OCI-LY1 (cell line): ENCODE results near the gene IMMT.

Experiments
- H2AFZ ChIP-seq: fragments of 200-600 bp; sonication (generic), shearing (Covaris generic); 2 replicates; pipeline ENCODE4 v1.6.0; 2014; ENCODE audit warnings: antibody characterized with exemption, mild to moderate bottlenecking, low read length
- H3F3A ChIP-seq: fragments of 200-600 bp; sonication (generic), shearing (Covaris generic); 2 replicates; pipeline ENCODE4 v1.6.0; 2014; ENCODE audit warnings: mild to moderate bottlenecking, antibody characterized with exemption, low read length, moderate library complexity; ENCODE audit not compliant: insufficient read depth
- H3K27ac ChIP-seq: fragments of 200-600 bp; sonication (generic); 2 replicates; pipeline ENCODE4 v1.5.1; 2014; ENCODE audit warnings: low read length, mixed run types, mild to moderate bottlenecking, low read depth; ENCODE audit not compliant: poor library complexity, severe bottlenecking
- H3K27me3 ChIP-seq: fragments of 200-600 bp; sonication (generic); 2 replicates; pipeline ENCODE4 v1.6.0; 2014; ENCODE audit warnings: antibody characterized with exemption, mild to moderate bottlenecking, low read length, moderate library complexity; ENCODE audit not compliant: insufficient read depth
- H3K36me3 ChIP-seq: fragments of 200-600 bp; sonication (generic); 2 replicates; pipeline ENCODE4 v1.6.1; 2014; ENCODE audit warnings: mild to moderate bottlenecking, antibody characterized with exemption, low read length, moderate library complexity, mixed read lengths; ENCODE audit not compliant: insufficient read depth
- H3K4me1 ChIP-seq: fragments of 200-600 bp; sonication (generic); 2 replicates; pipeline ENCODE4 v1.5.1; 2014; ENCODE audit warnings: mild to moderate bottlenecking, low read length, moderate library complexity; ENCODE audit not compliant: insufficient read depth, severe bottlenecking
- H3K4me2 ChIP-seq: fragments of 200-600 bp; sonication (generic), shearing (Covaris generic); 2 replicates; pipeline ENCODE4 v1.6.1; 2014; ENCODE audit warnings: low read length
- H3K4me3 ChIP-seq: fragments of 200-600 bp; sonication (generic); 2 replicates; pipeline ENCODE4 v1.5.1; 2014; ENCODE audit warnings: low read length, low read depth, mild to moderate bottlenecking, mixed read lengths; ENCODE audit not compliant: poor library complexity, severe bottlenecking
- H3K79me2 ChIP-seq: fragments of 200-600 bp; shearing (Covaris generic); 2 replicates; pipeline ENCODE4 v1.6.1; 2016; ENCODE audit warnings: mixed run types, low read length, mixed read lengths; ENCODE audit not compliant: insufficient read depth
- H3K9ac ChIP-seq: fragments of 200-600 bp; sonication (generic), shearing (Covaris generic); 2 replicates; pipeline ENCODE4 v1.6.1; 2014; ENCODE audit warnings: mild to moderate bottlenecking, low read length, mixed read lengths
- H3K9me2 ChIP-seq: fragments of 200-600 bp; sonication (generic), shearing (Covaris generic); 2 replicates; pipeline ENCODE4 v1.6.1; 2014; ENCODE audit warnings: low read depth, mild to moderate bottlenecking, low read length, mixed read lengths
- H3K9me3 ChIP-seq: fragments of 200-600 bp; shearing (Covaris generic); 2 replicates; pipeline ENCODE4 v1.6.1; 2014; ENCODE audit warnings: low read length, mixed read lengths
- H4K20me1 ChIP-seq: fragments of 200-600 bp; sonication (generic), shearing (Covaris generic); 2 replicates; pipeline ENCODE4 v1.6.0; 2016; ENCODE audit warnings: mild to moderate bottlenecking, low read length; ENCODE audit not compliant: insufficient read depth
- EZH2 ChIP-seq: fragments of 200-600 bp; sonication (generic), shearing (Covaris generic); IDR thresholded peaks from 2 replicates; pipeline ENCODE4 v1.8.0; 2017; ENCODE audit warnings: borderline replicate concordance, mixed run types, mild to moderate bottlenecking, antibody characterized with exemption, low read length, moderate library complexity, mixed read lengths
- TF ChIP-seq, protein P1 (sequence below): fragments of 200-600 bp; sonication (generic), shearing (Covaris generic); IDR thresholded peaks from 2 replicates; pipeline ENCODE4 v1.5.1; 2017; ENCODE audit warnings: mild to moderate bottlenecking, antibody characterized with exemption, low read length, moderate library complexity, mixed read lengths

IMMT gene

DNA sequence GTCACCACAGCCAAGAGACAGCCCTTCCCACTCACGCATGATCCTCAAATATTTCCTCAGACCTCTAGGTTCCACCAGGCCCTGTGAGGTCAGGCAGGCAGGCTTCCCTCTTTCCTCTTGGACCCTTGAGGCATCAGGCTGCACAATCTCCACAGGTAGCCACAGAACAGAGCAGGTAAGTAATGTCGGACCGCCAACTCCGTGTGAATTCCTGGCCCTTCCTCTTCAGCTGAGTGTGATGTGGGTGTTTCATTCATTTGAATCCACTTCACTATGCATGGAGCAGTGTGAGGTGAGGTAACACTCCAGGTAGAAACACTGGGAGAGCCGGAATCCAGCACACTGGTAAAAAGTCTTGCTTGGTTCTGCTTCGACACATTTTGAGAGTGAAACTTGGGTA, 48.0 kb upstream of the IMMT start:
- Histone ChIP-seq H4K20me1 (no peaks in the 10 kb centered on the region), H3K27me3 (no peaks in the 10 kb centered on the region), H2AFZ (no peak overlapping the region), H3K79me2 (no peaks in the 10 kb centered on the region), H3K4me3 (no peak overlapping the region), H3K9ac (no peak overlapping the region), H3F3A (no peaks in the 10 kb centered on the region), H3K36me3 (no peaks in the 10 kb centered on the region), H3K27ac (no peak overlapping the region), H3K4me2 (no peak overlapping the region), H3K9me2 (no peaks in the 10 kb centered on the region), H3K9me3 (no peaks in the 10 kb centered on the region), H3K4me1 (peaks cover 5% of the 10 kb centered on the region)
- TF ChIP-seq, protein P1, sequence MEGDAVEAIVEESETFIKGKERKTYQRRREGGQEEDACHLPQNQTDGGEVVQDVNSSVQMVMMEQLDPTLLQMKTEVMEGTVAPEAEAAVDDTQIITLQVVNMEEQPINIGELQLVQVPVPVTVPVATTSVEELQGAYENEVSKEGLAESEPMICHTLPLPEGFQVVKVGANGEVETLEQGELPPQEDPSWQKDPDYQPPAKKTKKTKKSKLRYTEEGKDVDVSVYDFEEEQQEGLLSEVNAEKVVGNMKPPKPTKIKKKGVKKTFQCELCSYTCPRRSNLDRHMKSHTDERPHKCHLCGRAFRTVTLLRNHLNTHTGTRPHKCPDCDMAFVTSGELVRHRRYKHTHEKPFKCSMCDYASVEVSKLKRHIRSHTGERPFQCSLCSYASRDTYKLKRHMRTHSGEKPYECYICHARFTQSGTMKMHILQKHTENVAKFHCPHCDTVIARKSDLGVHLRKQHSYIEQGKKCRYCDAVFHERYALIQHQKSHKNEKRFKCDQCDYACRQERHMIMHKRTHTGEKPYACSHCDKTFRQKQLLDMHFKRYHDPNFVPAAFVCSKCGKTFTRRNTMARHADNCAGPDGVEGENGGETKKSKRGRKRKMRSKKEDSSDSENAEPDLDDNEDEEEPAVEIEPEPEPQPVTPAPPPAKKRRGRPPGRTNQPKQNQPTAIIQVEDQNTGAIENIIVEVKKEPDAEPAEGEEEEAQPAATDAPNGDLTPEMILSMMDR: no peak
- no peak for TF ChIP-seq EZH2

DNA sequence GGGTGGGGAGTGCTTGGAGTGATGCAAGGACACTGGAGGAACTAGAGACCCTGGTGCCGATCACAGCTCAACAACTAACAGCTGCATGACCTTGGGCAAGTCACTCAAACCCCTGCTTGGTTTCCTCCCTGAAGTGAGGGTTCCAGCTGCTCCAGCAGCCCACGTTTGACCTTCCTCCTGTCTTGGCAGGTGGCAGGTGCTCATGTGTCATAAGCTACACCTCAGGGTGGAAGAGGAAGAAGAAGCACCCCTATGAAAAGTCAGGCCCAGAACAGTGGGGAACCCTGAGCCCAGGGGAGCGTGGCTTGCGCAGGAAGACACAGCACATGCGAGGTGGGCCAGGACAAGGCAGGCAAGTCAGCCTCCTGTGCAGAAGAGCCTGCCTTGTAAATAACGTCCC, 46.3 kb upstream of the IMMT start:
- no peak for TF ChIP-seq EZH2
- TF ChIP-seq, protein P1: no peak
- no peak overlapping the region for H3K9ac ChIP-seq
- H3K4me1 ChIP-seq: peaks cover 11% of the 10 kb centered on the region
- H2AFZ ChIP-seq: no peak overlapping the region
- H3K4me2 ChIP-seq: no peak overlapping the region
- H3K27me3 ChIP-seq: no peaks in the 10 kb centered on the region
- H3K4me3 ChIP-seq: no peak overlapping the region
- H3K79me2 ChIP-seq: no peaks in the 10 kb centered on the region
- no peaks in the 10 kb centered on the region for H3K9me3 ChIP-seq
- no peaks in the 10 kb centered on the region for H3K9me2 ChIP-seq
- H3K36me3 ChIP-seq: no peaks in the 10 kb centered on the region
- H4K20me1 ChIP-seq: no peaks in the 10 kb centered on the region
- H3K27ac ChIP-seq: no peak overlapping the region
- H3F3A ChIP-seq: no peaks in the 10 kb centered on the region

DNA sequence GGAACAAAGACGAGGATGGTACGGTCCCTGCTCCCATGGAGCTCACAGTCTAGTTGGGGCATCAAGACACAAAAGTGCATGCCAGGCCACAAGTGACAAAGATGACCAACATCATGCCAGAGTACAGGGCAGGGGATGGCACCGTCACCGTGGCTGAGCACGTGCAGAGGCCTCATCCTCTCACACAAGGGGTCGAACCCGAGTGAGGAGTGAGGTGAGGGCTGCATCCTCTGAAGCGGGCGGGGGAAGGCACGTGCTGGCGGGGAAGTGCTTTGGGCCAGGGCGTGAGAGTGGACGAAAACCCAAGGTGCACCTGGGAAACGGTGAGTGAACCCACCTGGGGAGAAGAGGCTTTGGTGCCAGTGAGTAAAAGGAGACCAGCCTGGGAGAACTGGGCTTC, 45.0 kb upstream of the IMMT start:
- TF ChIP-seq, protein P1: no peak
- no peak for TF ChIP-seq EZH2
- no peaks in the 10 kb centered on the region for H3K36me3 ChIP-seq
- no peaks in the 10 kb centered on the region for H3F3A ChIP-seq
- H3K9ac ChIP-seq: no peak overlapping the region
- H3K9me2 ChIP-seq: no peaks in the 10 kb centered on the region
- no peaks in the 10 kb centered on the region for H3K79me2 ChIP-seq
- no peaks in the 10 kb centered on the region for H3K27me3 ChIP-seq
- no peak overlapping the region for H3K4me2 ChIP-seq
- no peaks in the 10 kb centered on the region for H3K9me3 ChIP-seq
- H3K4me3 ChIP-seq: no peak overlapping the region
- H3K27ac ChIP-seq: no peak overlapping the region
- H2AFZ ChIP-seq: no peak overlapping the region
- H3K4me1 ChIP-seq: peaks cover 11% of the 10 kb centered on the region
- H4K20me1 ChIP-seq: no peaks in the 10 kb centered on the region
